Right lobe of liver (tissue), 6 donors: ENCODE data around the gene SHISA8. TPM values are rescaled to one million over a fixed set of nuclear protein-coding genes. Genes with fewer than 3 reads are reported as not detected.

Experiments
- ATAC-seq, 4 donors: fragments of 200-7000 bp; cut with Tn5 transposase; one replicate each; pipeline ENCODE4 v1.9.1; 2020; ENCODE audit warnings: mild to moderate bottlenecking in 4 of 4, moderate library complexity in 4 of 4
- DNase-seq, 3 donors: peaks; one replicate each; pipeline ENCODE4 v3.0.0-alpha.2; 2020
- H3K27ac ChIP-seq, 3 donors: fragments of 200-600 bp; one replicate each; pipeline ENCODE4 v1.8.0; 2022
- H3K27me3 ChIP-seq, 2 donors: fragments of 200-600 bp; one replicate each; pipeline ENCODE4 v1.8.0; 2022
- H3K36me3 ChIP-seq, 4 donors: fragments of 200-600 bp; sonication (generic) in 1 of 4; one replicate each; pipeline versions ENCODE4 v1.5.1 to v1.8.0; 2017 to 2022; ENCODE audit warnings: control low read depth in 1 of 4
- H3K4me1 ChIP-seq, 4 donors: fragments of 200-600 bp; sonication (generic) in 1 of 4; one replicate each; pipeline versions ENCODE4 v1.5.1 to v1.8.0; 2017 to 2022; ENCODE audit warnings: control low read depth in 1 of 4
- H3K4me3 ChIP-seq, 3 donors: fragments of 200-600 bp; one replicate each; pipeline ENCODE4 v1.8.0; 2022
- H3K9me3 ChIP-seq, 4 donors: fragments of 200-600 bp; sonication (generic) in 1 of 4; one replicate each; pipeline versions ENCODE4 v1.5.1 to v1.8.0; 2017 to 2022; ENCODE audit warnings: control low read depth in 1 of 4
- POLR2A ChIP-seq: fragments of 450-650 bp; IDR thresholded peaks from one replicate; pipeline ENCODE4 v1.6.1; 2017; ENCODE audit warnings: antibody characterized with exemption, mild to moderate bottlenecking
- WGBS: methylation state at CpG from one replicate; pipeline ENCODE4 v1.1.6; 2018; ENCODE audit warnings: low coverage, low lambda C conversion rate; ENCODE audit not compliant: insufficient coverage; ENCODE audit errors: missing lambda C conversion rate; 5-methylcytosine and 5-hydroxymethylcytosine counted together
- intact Hi-C, 2 donors: fragments of 100-400 bp; cut with DNase I; formaldehyde crosslinking; loops; one replicate each; pipeline versions ENCODE4 v1.11.2 to v1.14.1; 2022
- total RNA-seq, 6 experiments: library from RNA; depleted of rRNA in 2 of 6; stranded (reverse); fragments of >200 nt in 2 of 6; fragmentation: NEBNext Ultra II Directional in 3 of 6; extraction: Animal tissue kit (Norgen Biotek cat#: 25700) in 3 of 6; gene quantifications; one replicate each; pipeline versions ENCODE4 v1.1.0 to v1.2.4, GENCODE V29; 2016 to 2023
- TF ChIP-seq, protein P1 (sequence below), 4 donors: fragments of 200-600 bp in 3 of 4; fragments of 450-650 bp in 1 of 4; IDR thresholded peaks; one replicate each; pipeline versions ENCODE4 v1.5.1 to v1.8.0; 2016 to 2022; ENCODE audit warnings: antibody characterized with exemption in 4 of 4, mild to moderate bottlenecking in 2 of 4
- donor health status: DM: no; HTN: yes; CAD: no.
- donor health status: DM: no; HTN: no; CAD: no.
- donor health status: DM: no; HTN: no; CAD: no.
- donor health status: DM: no; HTN: yes; CAD: no.
- donor health status: DM: no; HTN: yes; CAD: no.

The SHISA8 gene
- total RNA-seq, 6 experiments from 2014 or later = not detected

- ATAC-seq (no peak), DNase-seq (no peak)
- intact Hi-C loops = loop anchor here in 1 of 2 donors (10.0 kb wide), 1 partner anchor 203 kb away; no protein-coding TSS in a partner anchor
- no peak overlapping the region for H3K27ac ChIP-seq
- H3K36me3 ChIP-seq = no peaks in the 10 kb centered on the region
- peak overlapping the region; percentile 55 to 79 (median 76) for H3K4me3 ChIP-seq
- peaks cover 0 to 9% (median 0%) of the 10 kb centered on the region in 4 donors for H3K4me1 ChIP-seq
- TF ChIP-seq, protein P1, sequence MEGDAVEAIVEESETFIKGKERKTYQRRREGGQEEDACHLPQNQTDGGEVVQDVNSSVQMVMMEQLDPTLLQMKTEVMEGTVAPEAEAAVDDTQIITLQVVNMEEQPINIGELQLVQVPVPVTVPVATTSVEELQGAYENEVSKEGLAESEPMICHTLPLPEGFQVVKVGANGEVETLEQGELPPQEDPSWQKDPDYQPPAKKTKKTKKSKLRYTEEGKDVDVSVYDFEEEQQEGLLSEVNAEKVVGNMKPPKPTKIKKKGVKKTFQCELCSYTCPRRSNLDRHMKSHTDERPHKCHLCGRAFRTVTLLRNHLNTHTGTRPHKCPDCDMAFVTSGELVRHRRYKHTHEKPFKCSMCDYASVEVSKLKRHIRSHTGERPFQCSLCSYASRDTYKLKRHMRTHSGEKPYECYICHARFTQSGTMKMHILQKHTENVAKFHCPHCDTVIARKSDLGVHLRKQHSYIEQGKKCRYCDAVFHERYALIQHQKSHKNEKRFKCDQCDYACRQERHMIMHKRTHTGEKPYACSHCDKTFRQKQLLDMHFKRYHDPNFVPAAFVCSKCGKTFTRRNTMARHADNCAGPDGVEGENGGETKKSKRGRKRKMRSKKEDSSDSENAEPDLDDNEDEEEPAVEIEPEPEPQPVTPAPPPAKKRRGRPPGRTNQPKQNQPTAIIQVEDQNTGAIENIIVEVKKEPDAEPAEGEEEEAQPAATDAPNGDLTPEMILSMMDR (IDR thresholded peaks at IDR 0.05) = no peak
- no peak for TF ChIP-seq POLR2A
- no peaks in the 10 kb centered on the region for H3K9me3 ChIP-seq
- H3K27me3 ChIP-seq = no peaks in the 10 kb centered on the region
- 70% methylated on average over 16 of the region's 21 CpGs for WGBS
Measured at GRCh38 chr22:41947424-41948080, 32.7 kb upstream of the SHISA8 start.

- Histone ChIP-seq H3K36me3 (no peaks in the 10 kb centered on the region), H3K9me3 (no peaks in the 10 kb centered on the region), H3K27ac (no peak within 1 kb of the TSS), H3K27me3 (no peaks in the 10 kb centered on the region), H3K4me3 (peak within 1 kb of the TSS; percentile 55 to 79 (median 76)), H3K4me1 (peaks cover 0 to 9% (median 0%) of the 10 kb centered on the region in 4 donors)
- 2% methylated on average over 30 of the region's 56 CpGs for WGBS
- DNase-seq (peak; percentile 89 to 92 (median 90)), ATAC-seq (peak; percentile 97 to 98 (median 97))
- intact Hi-C loops = loop anchor here in 1 of 2 donors (10.0 kb wide), 1 partner anchor 202 kb away; no protein-coding TSS in a partner anchor
- TF ChIP-seq POLR2A = no peak
- TF ChIP-seq, protein P1 (IDR thresholded peaks at IDR 0.05) = no peak
Measured at GRCh38 chr22:41946629-41947423, 32.0 kb upstream of the SHISA8 start, which contains the start of gene CENPM. CENPM (minus strand) TSS chr22:41947152; CDS start chr22:41947076, 76 bp downstream.

- H3K27me3 ChIP-seq = no peaks in the 10 kb centered on the region
- 65% methylated on average over 9 of the region's 9 CpGs for WGBS
- H3K4me1 ChIP-seq = peaks cover 0 to 9% (median 0%) of the 10 kb centered on the region in 4 donors
- no peak overlapping the region for H3K27ac ChIP-seq
- ATAC-seq (no peak), DNase-seq (no peak)
- intact Hi-C loops = loop anchor here (5.0 to 10.0 kb wide), 2 partner anchors 126 to 199 kb away; no protein-coding TSS in a partner anchor
- no peaks in the 10 kb centered on the region for H3K9me3 ChIP-seq
- H3K4me3 ChIP-seq = no peak overlapping the region
- H3K36me3 ChIP-seq = no peaks in the 10 kb centered on the region
- no peak for TF ChIP-seq POLR2A
- TF ChIP-seq, protein P1 (IDR thresholded peaks at IDR 0.05) = no peak
Measured at GRCh38 chr22:41943661-41944209, 28.9 kb upstream of the SHISA8 start.
